ENCODE results near the gene POLR1A.

GRCh38 chr2:86079981-86080911 lies 25.4 kb downstream of the POLR1A start:
- TF ChIP-seq ISL1 (CRISPR knock-in tag; IDR thresholded peaks at IDR 0.05) (no peak), ZC3H10 (CRISPR knock-in tag; IDR thresholded peaks at IDR 0.05) (no peak), ZNF70 (CRISPR knock-in tag; IDR thresholded peaks at IDR 0.05) (no peak), TOX (CRISPR knock-in tag; IDR thresholded peaks at IDR 0.05; ENCODE audit: borderline replicate concordance) (no peak), CREB5 (CRISPR knock-in tag; IDR thresholded peaks at IDR 0.05; ENCODE audit: low read depth) (no peak), TSHZ2 (CRISPR knock-in tag; IDR thresholded peaks at IDR 0.05) (no peak), RARB (CRISPR knock-in tag; IDR thresholded peaks at IDR 0.05) (no peak), PATZ1 (CRISPR knock-in tag; IDR thresholded peaks at IDR 0.05; ENCODE audit: borderline replicate concordance) (no peak), ZNF565 (CRISPR knock-in tag; conservative IDR thresholded peaks at IDR 0.05; ENCODE audit: low read depth) (no peak), ZNF8 (CRISPR knock-in tag; IDR thresholded peaks at IDR 0.05) (no peak), CSRNP3 (CRISPR knock-in tag; IDR thresholded peaks at IDR 0.05) (no peak)

All from SK-N-SH treated with all-trans-retinoic acid at 6 μM for 48 hours (cell line).